AG10803 (cell line): Measurements from ENCODE around the gene DHX38.

ENCODE experiments used
- DNase-seq: peaks from one replicate; pipeline ENCODE4 v3.0.0; 2010; ENCODE audit warnings: low read depth
- H3K4me3 ChIP-seq: 2 replicates; pipeline ENCODE4 v1.5.1; 2011; ENCODE audit warnings: mild to moderate bottlenecking, low read length, control low read depth
- TF ChIP-seq, protein P1 (sequence below): conservative IDR thresholded peaks from 2 replicates; pipeline ENCODE4 v1.5.1; 2011; ENCODE audit warnings: mild to moderate bottlenecking, low read length, control low read depth, inconsistent platforms

Gene DHX38

DNA sequence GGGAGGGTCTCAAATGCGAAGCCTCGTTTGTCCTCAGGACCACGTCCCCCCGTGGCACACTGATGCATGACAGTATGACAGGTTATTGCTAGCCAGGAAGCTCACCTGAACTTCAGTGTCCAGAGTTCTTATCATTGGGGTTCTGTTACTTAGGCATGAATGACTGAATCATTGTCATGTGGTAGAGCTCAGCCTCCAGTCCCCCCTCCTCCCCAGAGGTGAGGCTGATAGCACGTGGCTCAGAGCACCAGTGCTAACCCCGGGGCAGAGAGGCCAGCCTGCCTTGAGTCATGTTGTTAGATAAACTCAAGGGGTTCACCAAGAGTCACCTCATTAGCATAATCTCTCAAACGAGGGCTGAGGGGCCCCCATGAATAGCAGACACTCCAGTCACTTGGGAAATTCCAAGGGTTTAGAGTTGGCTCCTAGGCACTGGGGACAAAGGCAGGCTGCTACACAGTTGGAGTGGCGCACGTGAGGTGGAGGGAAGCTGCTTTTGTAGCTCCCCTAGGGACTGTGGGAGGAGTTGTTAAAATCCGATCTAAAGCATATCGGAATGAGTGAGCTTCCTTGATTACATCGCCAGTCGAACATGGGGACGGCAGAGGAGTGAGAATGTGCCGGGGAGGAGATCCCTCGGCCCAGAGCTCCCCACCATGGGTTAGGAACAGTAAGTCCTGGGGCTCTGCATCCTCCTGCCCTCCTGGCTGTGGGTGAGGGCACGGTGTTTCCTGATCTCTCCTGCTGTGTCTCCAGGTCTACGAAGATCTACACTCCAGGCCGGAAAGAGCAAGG, 18.2 kb downstream of the DHX38 start:
- TF ChIP-seq, protein P1, sequence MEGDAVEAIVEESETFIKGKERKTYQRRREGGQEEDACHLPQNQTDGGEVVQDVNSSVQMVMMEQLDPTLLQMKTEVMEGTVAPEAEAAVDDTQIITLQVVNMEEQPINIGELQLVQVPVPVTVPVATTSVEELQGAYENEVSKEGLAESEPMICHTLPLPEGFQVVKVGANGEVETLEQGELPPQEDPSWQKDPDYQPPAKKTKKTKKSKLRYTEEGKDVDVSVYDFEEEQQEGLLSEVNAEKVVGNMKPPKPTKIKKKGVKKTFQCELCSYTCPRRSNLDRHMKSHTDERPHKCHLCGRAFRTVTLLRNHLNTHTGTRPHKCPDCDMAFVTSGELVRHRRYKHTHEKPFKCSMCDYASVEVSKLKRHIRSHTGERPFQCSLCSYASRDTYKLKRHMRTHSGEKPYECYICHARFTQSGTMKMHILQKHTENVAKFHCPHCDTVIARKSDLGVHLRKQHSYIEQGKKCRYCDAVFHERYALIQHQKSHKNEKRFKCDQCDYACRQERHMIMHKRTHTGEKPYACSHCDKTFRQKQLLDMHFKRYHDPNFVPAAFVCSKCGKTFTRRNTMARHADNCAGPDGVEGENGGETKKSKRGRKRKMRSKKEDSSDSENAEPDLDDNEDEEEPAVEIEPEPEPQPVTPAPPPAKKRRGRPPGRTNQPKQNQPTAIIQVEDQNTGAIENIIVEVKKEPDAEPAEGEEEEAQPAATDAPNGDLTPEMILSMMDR, result no peak

DNA sequence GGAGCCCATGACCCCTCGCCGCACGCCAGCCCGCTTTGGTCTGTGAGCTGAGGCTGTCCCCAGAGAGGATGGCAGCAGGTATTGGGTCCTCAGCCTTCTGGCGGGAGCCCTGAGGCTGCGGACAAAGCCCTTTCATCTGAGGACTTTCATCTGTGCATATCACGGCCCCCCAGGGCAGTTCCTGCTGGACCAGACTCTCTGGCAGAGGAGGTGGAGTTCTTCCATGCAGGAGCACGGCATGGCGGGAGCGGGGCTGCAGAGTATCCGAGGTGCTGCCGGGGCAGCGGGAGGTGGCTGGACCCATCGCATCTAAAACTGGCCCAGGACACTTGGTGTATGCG, 18.8 kb downstream of the DHX38 start:
- DNase-seq, result no peak
- TF ChIP-seq, protein P1, result no peak
- H3K4me3 ChIP-seq, result no peak overlapping the region

More for the DNA sequence above, 18.2 kb downstream of the DHX38 start:
- H3K4me3 ChIP-seq, result no peak overlapping the region
- DNase-seq, result no peak

DNA sequence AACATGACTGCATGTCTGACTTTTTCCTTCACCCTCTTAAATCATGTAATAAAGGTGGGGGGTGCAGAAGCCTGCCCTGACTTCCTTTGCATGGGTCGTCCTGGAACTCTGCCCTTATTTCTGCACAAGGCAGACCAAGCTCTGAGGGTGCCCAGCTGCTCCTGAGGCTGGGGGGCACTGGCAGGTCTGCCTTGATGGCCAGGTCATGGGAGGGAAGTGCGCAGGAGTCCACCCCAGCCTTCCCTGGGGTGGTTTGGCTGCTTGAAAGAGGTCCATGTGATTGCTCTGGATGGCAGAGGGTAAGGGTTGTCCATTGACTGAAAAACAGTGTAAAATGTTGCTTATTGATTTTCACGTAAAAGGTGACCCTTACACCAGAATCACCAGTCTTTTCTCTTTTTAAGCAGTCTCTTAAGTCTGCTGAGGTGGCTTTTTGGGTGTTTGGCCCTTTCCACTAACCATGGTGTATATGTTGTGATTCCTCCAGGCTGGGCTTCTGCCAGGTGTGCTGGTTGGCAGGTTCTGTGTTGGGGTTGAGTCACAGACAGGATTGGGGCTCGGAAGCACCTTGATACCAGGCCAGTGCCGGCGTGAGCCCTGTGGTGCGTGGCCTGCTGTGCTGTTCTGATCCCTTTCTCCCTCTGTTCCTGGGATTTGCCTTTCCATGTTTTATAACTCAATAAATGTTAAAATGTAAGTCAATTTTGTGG, 19.4 kb downstream of the DHX38 start:
- TF ChIP-seq, protein P1, result no peak
- DNase-seq, result no peak
- H3K4me3 ChIP-seq, result no peak overlapping the region

DNA sequence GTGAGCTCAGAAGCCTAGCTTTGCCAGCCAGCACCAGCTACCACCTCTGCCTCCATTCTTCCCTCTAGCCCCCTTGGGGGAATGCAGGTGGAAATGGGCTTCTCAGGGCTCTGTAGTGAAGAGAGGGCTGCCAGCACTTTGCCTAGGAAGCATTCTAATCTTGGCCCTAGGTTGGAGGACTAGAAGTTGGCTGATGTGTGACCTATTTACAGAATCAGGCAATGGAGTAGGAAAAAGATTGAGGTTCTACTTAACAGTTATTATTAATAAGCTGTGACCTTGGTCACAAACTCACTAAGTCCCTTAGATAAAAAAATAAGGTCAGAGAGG, 19.9 kb downstream of the DHX38 start:
- DNase-seq, result no peak
- TF ChIP-seq, protein P1, result no peak
- no peak overlapping the region for H3K4me3 ChIP-seq

DNA sequence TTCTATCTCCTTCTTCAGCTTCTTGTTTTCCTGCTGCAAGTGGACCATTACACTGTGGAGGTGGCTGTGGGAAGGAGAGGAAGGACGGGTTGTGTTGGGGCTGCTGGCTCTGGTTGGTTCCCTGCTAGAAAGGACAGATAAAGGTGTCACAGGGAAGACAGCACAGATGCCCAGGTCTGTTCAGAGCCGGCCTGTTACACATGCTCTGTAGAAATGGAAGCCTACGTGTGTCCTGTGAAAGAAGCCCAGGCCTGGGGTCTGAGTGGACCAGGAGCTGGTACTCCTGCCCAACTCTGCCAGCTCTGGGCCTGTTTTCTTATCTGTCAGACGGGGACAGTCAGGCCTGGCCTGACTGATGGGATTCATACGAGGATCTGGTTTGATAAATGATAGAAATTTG, 26.4 kb downstream of the DHX38 start:
- TF ChIP-seq, protein P1, result no peak
- no peak for DNase-seq
- H3K4me3 ChIP-seq, result no peak overlapping the region

DNA sequence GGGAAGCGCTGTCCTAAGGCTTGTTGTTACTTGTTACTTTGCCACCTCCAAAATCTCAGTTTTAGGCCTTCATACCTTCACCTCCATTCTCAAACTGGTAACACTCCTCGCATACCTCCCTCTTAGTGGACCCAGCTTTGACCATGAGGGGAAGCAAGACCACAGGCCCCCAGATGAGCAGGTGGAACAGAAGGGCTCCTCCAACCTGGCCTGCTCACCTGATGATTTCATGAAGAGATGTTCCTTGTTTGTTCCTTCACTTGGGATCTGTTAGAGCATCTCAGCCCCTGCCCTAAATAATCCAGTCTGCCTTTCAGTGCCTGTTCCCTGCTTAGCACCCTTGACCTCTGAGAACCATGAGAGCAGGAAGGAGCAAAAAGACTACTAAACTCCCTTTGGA, 28.7 kb downstream of the DHX38 start:
- no peak for DNase-seq
- no peak overlapping the region for H3K4me3 ChIP-seq
- TF ChIP-seq, protein P1, result no peak

DNA sequence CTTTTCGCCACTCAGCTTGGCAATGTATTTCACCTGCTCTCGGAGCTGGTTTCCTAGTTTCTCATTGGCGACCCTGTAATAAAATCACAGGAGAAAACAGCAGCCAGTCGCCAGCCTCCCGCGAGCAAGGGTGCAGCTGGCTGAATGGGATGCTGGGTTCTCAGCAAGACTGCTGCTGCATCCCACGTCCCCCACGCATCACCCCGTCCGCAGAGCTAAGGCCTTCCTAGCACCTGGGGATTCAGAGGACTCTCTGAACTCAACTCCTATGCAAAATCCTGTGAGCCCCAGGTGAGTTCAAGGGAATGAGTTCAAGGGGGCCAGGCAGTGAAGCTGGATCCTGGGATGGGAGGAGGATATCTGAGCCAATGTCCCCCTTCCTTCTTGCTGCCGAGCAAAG, 29.3 kb downstream of the DHX38 start:
- TF ChIP-seq, protein P1, result no peak
- H3K4me3 ChIP-seq, result no peak overlapping the region
- no peak for DNase-seq
